Measurements from ENCODE around the gene OGDHL.
"Not testable (repeated sequence)": the region's sequence is repeated elsewhere in the genome, so short reads cannot be mapped to it uniquely, and the experiment has no call there.

OGDHL gene

GRCh38 chr10:49726593-49726992 is 35.5 kb downstream of the OGDHL start:
- Histone ChIP-seq H3K9ac (ENCODE audit: insufficient read length) (no peak overlapping the region), H3K36me3 (ENCODE audit: insufficient read depth, low read length) (no peaks in the 10 kb centered on the region), H3K27ac (no peak overlapping the region), H3K4me3 (no peak overlapping the region), H3K9me3 (ENCODE audit: low read depth, low read length) (no peaks in the 10 kb centered on the region)
- no peak for TF ChIP-seq FOXP2 (optimal IDR thresholded peaks at IDR 0.05; ENCODE audit: control extremely low read depth, extremely low read length, insufficient read depth)
- TF ChIP-seq POLR2AphosphoS5 (IDR thresholded peaks at IDR 0.05; ENCODE audit: borderline replicate concordance, low read depth, low read length): no peak
- no peak for TF ChIP-seq EZH2 (IDR thresholded peaks at IDR 0.05)
- DNase-seq (ENCODE audit: low read depth, low spot score): no peak

- not testable (repeated sequence) for H3K4me3 ChIP-seq; DNase-seq (ENCODE audit: low read depth, low spot score); H3K9ac ChIP-seq (ENCODE audit: insufficient read length); H3K27ac ChIP-seq; H3K36me3 ChIP-seq (ENCODE audit: insufficient read depth, low read length); H3K9me3 ChIP-seq (ENCODE audit: low read depth, low read length)
Observed at GRCh38 chr10:49715157-49715556, 47.0 kb downstream of the OGDHL start.

- DNase-seq (ENCODE audit: low read depth, low spot score): no peak
- H3K27ac ChIP-seq: no peak overlapping the region
- no peaks in the 10 kb centered on the region for H3K9me3 ChIP-seq (ENCODE audit: low read depth, low read length)
- no peak for TF ChIP-seq FOXP2 (optimal IDR thresholded peaks at IDR 0.05; ENCODE audit: control extremely low read depth, extremely low read length, insufficient read depth)
- TF ChIP-seq POLR2AphosphoS5 (IDR thresholded peaks at IDR 0.05; ENCODE audit: borderline replicate concordance, low read depth, low read length): no peak
- no peak for TF ChIP-seq EZH2 (IDR thresholded peaks at IDR 0.05)
- H3K36me3 ChIP-seq (ENCODE audit: insufficient read depth, low read length): no peaks in the 10 kb centered on the region
- H3K4me3 ChIP-seq: no peak overlapping the region
- no peak overlapping the region for H3K9ac ChIP-seq (ENCODE audit: insufficient read length)
Observed at GRCh38 chr10:49713266-49713665, 48.9 kb downstream of the OGDHL start.

- no peaks in the 10 kb centered on the region for H3K36me3 ChIP-seq (ENCODE audit: insufficient read depth, low read length)
- no peak for DNase-seq (ENCODE audit: low read depth, low spot score)
- no peak for TF ChIP-seq FOXP2 (optimal IDR thresholded peaks at IDR 0.05; ENCODE audit: control extremely low read depth, extremely low read length, insufficient read depth)
- no peak for TF ChIP-seq EZH2 (IDR thresholded peaks at IDR 0.05)
- TF ChIP-seq POLR2AphosphoS5 (IDR thresholded peaks at IDR 0.05; ENCODE audit: borderline replicate concordance, low read depth, low read length): no peak
Observed at GRCh38 chr10:49711481-49711880, 50.6 kb downstream of the OGDHL start.

GRCh38 chr10:49710966-49711365 is 51.2 kb downstream of the OGDHL start:
- TF ChIP-seq EZH2 (IDR thresholded peaks at IDR 0.05): no peak
- no peak for TF ChIP-seq FOXP2 (optimal IDR thresholded peaks at IDR 0.05; ENCODE audit: control extremely low read depth, extremely low read length, insufficient read depth)
- TF ChIP-seq POLR2AphosphoS5 (IDR thresholded peaks at IDR 0.05; ENCODE audit: borderline replicate concordance, low read depth, low read length): no peak
- H3K36me3 ChIP-seq (ENCODE audit: insufficient read depth, low read length): no peaks in the 10 kb centered on the region

More at GRCh38 chr10:49711481-49711880, 50.6 kb downstream of the OGDHL start:
- no peaks in the 10 kb centered on the region for H3K9me3 ChIP-seq (ENCODE audit: low read depth, low read length)
- no peak overlapping the region for H3K27ac ChIP-seq
- no peak overlapping the region for H3K4me3 ChIP-seq
- H3K9ac ChIP-seq (ENCODE audit: insufficient read length): no peak overlapping the region

GRCh38 chr10:49709934-49710333 is 52.2 kb downstream of the OGDHL start:
- Histone ChIP-seq H3K27ac (no peak overlapping the region), H3K9ac (ENCODE audit: insufficient read length) (no peak overlapping the region), H3K9me3 (ENCODE audit: low read depth, low read length) (no peaks in the 10 kb centered on the region), H3K36me3 (ENCODE audit: insufficient read depth, low read length) (no peaks in the 10 kb centered on the region), H3K4me3 (no peak overlapping the region)
- TF ChIP-seq POLR2AphosphoS5 (IDR thresholded peaks at IDR 0.05; ENCODE audit: borderline replicate concordance, low read depth, low read length): no peak
- TF ChIP-seq FOXP2 (optimal IDR thresholded peaks at IDR 0.05; ENCODE audit: control extremely low read depth, extremely low read length, insufficient read depth): no peak
- no peak for TF ChIP-seq EZH2 (IDR thresholded peaks at IDR 0.05)
- DNase-seq (ENCODE audit: low read depth, low spot score): no peak

More at GRCh38 chr10:49710966-49711365, 51.2 kb downstream of the OGDHL start:
- Histone ChIP-seq H3K4me3 (no peak overlapping the region), H3K27ac (no peak overlapping the region), H3K9me3 (ENCODE audit: low read depth, low read length) (no peaks in the 10 kb centered on the region), H3K9ac (ENCODE audit: insufficient read length) (no peak overlapping the region)
- DNase-seq (ENCODE audit: low read depth, low spot score): no peak

GRCh38 chr10:49707585-49707984 is 54.5 kb downstream of the OGDHL start:
- Histone ChIP-seq H3K36me3 (ENCODE audit: insufficient read depth, low read length) (no peaks in the 10 kb centered on the region), H3K9me3 (ENCODE audit: low read depth, low read length) (no peaks in the 10 kb centered on the region), H3K27ac (no peak overlapping the region), H3K9ac (ENCODE audit: insufficient read length) (no peak overlapping the region), H3K4me3 (no peak overlapping the region)
- DNase-seq (ENCODE audit: low read depth, low spot score): no peak
- no peak for TF ChIP-seq EZH2 (IDR thresholded peaks at IDR 0.05)
- TF ChIP-seq FOXP2 (optimal IDR thresholded peaks at IDR 0.05; ENCODE audit: control extremely low read depth, extremely low read length, insufficient read depth): no peak
- no peak for TF ChIP-seq POLR2AphosphoS5 (IDR thresholded peaks at IDR 0.05; ENCODE audit: borderline replicate concordance, low read depth, low read length)

- H3K36me3 ChIP-seq (ENCODE audit: insufficient read depth, low read length): no peaks in the 10 kb centered on the region
- no peak for DNase-seq (ENCODE audit: low read depth, low spot score)
- no peak overlapping the region for H3K4me3 ChIP-seq
- H3K27ac ChIP-seq: no peak overlapping the region
- no peak overlapping the region for H3K9ac ChIP-seq (ENCODE audit: insufficient read length)
- no peak for TF ChIP-seq EZH2 (IDR thresholded peaks at IDR 0.05)
- TF ChIP-seq FOXP2 (optimal IDR thresholded peaks at IDR 0.05; ENCODE audit: control extremely low read depth, extremely low read length, insufficient read depth): no peak
- no peak for TF ChIP-seq POLR2AphosphoS5 (IDR thresholded peaks at IDR 0.05; ENCODE audit: borderline replicate concordance, low read depth, low read length)
- no peaks in the 10 kb centered on the region for H3K9me3 ChIP-seq (ENCODE audit: low read depth, low read length)
Observed at GRCh38 chr10:49700997-49701396, 61.1 kb downstream of the OGDHL start.

GRCh38 chr10:49700211-49700610 is 61.9 kb downstream of the OGDHL start:
- Histone ChIP-seq H3K36me3 (ENCODE audit: insufficient read depth, low read length) (no peaks in the 10 kb centered on the region), H3K4me3 (no peak overlapping the region), H3K9ac (ENCODE audit: insufficient read length) (no peak overlapping the region), H3K27ac (no peak overlapping the region), H3K9me3 (ENCODE audit: low read depth, low read length) (no peaks in the 10 kb centered on the region)
- DNase-seq (ENCODE audit: low read depth, low spot score): no peak
- TF ChIP-seq POLR2AphosphoS5 (IDR thresholded peaks at IDR 0.05; ENCODE audit: borderline replicate concordance, low read depth, low read length): no peak
- TF ChIP-seq FOXP2 (optimal IDR thresholded peaks at IDR 0.05; ENCODE audit: control extremely low read depth, extremely low read length, insufficient read depth): no peak
- no peak for TF ChIP-seq EZH2 (IDR thresholded peaks at IDR 0.05)
